ENCODE measurements around the gene SCN5A.

The SCN5A gene

DNA sequence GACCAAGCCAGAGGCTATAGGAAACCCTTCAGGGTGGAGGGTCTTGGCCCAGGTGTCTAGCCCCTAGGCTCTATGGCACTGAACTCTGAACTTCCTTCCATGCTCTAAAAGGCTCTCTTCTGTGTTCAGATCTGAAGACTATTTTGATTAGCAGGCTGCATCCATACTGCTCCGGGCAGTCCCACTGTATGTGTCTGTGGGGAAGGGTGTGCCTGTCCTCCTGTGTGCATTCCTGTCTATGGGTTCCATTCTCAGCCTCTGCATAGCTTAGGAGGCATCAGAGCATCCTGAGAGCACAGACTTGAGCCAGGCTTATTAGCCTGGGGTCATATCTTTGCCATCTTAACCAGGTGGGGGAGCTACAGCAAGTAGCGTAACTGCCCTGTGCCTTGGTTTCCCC lies 115.3 kb downstream of the SCN5A start:
- DNase-seq, result no peak

DNA sequence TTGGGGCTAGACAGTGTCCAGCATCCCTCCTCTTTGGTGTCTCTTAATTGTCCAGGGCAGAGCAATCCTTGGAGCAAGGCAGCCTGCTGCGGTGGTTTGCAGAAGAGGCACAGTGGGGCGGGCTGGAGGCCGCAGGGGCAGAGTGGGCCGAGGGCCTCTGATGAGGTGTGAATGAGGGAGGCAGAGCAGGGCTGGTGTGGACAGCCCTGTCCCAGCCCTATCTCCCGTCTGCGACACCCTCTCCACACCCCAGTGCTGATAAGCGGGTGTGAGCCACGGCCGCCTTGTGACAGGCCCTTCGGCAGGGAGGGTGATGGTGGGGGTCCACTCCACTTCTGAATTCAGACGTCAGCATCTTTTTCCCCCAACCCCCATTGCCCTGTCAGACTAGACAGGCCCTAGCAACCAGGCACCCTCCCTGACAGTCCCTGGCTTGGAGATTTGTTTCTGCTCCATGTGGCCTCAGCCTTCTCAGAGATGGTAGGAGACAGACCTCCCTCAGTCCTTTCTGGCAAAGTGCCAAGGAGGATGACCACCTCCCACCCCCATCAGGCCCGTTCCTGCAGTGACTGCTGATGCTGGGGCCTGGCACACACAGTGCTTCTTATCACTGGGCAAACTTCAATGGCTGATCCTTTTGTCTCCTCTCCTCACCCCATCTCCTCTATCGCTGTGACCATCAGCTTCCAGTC lies 116.1 kb downstream of the SCN5A start:
- no peak for DNase-seq

DNA sequence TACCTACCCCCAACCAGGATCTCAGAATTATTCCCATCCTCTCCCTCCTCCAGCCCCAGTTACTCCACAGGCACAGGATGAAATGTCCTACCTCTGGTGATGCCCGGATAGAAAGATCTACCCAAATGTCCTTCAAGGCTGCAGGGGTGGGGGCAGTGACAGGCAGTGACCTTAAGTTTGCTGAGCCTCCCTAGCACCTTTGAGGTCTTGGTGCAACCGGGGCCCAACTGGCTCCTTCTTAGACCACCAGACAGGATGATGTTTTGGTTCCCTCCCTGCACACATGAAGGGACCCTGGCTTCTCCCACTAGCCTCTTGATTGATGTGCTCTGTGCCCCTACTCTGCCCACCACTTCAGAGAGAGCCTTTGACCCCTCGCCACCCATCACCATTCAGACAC lies 117.0 kb downstream of the SCN5A start:
- no peak for DNase-seq

DNA sequence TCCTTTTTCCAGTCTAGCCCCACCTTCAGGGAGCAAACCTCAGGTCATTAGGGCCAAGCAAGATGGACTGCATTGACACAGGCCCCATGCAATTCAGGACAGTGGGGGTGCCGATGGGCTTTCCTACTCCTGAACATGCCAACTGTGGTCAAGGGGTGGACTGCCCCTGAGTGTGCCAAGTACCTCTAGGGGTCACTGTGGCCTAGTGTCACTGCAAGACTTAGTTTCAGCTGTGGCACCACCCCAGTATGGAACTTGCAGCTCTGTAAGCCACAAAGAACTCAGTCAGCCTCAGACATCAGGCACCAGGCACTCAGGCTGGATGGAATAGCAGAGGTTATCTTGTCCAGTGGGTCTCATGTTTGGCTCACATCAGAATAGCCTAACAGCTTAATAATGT lies 121.0 kb downstream of the SCN5A start:
- no peak for DNase-seq

- DNase-seq, result no peak
Observed at GRCh38 chr3:38526792-38527191, 122.7 kb downstream of the SCN5A start.

DNA sequence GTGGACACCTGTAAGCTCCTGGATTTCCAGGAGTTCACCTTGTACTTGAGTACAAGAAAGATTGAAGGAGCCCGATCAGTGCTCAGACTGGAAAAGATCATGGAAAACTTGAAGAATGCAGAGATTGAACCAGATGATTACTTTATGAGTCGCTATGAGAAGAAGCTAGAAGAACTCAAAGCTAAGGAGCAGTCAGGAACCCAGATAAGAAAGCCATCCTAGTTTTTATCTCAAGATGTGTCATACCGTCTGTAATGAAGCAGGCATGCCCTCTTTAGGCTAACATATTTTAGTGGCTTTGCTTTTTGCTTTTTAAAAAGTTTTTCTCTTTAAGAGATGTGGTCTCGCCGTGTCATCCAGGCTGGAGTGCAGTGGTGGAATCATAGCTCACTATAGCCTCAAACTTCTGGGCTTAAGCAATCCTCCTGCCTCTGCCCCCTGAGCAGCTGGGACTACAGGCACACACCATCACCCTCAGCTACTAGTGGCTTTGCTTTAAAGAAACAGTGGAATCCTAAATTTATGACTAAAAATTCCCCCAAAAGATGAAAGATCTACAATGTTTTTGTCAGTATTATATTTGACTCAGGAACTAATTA lies 125.2 kb downstream of the SCN5A start:
- no peak for DNase-seq

DNA sequence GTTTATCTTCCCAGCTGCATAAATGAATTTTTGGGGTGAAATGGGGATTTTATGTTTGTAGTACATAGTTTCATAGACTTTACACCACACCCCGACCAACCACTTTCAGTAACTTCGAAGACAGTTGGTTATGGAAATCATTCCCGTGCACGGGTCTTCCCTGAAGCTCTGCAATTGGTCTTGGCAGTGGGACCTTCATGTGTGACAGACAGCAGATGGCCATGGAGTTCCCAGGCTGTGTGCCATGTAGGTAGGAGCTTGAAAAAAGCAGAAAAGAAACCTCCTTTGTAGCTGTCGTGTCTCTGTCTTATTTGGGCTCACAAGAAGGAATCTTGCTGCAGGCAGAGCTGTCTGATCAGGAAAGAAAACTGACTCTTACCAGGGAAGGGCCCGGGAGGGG lies 127.5 kb downstream of the SCN5A start:
- DNase-seq, result no peak

DNA sequence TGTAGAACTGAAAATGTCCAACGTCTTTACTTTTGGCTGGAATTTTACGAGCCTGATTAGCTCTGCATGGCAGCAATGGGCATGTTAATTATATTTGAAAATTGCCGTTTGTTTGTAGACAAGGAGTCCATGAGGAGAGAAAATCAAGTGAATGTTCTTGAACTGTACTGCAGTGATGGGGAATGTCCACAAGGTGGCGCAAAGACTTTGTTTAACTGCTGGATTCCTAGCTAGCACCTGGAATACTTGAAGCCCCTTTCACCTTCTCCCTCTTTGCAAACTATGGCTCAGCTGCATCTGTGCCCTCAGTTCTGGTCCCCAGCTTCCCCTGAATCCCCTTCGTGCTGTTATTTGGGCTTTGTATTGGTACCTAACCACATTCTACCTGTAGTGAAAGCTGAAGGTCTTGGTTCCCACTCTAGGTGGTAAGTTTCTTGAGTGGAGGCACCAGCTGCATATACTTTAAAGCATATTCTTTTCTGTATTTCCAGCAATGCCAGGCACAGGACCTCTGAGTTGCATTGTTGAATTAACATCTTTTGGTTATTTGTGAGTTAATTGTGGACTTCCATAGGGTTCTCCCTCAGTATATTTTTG lies 128.0 kb downstream of the SCN5A start:
- no peak for DNase-seq

DNA sequence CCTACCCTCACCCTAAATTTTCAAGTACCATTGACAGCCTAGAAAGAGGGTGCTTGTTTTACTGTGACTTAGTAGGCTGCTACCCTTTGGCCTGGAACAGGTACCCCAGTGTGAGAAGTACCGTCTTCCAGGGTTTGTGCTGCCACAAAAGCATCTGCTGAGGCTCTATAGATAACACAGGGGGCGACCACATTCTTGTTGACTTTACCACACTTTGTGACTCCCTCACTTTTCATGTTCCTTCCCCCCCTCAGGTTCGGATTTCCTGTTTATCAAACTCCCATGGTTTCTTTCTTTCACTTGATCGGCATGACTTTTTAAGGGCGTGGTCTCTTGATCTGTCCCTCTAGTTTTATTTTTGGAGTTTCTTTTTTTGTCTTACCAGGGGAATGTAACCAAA lies 129.8 kb downstream of the SCN5A start:
- DNase-seq, result no peak

DNA sequence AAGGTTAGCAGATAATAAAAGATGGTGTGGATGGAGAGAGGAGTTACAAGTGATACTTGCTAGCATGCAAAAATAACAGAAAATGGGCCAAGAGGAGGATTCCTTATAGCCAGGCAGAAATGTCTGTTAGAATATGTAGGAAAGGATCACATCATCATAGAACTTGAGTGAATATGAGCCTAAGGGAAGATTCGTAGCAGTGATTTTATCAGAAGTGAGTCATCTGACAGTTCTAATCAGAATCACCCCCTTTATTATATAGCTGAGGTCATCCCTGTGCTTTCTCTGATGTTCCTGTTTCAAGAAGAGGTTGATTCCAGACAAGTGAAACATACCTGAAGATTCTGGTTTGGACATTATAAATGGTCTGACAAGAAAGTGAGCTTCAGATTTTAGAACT lies 130.5 kb downstream of the SCN5A start:
- DNase-seq, result no peak

GRCh38 chr3:38516669-38517068 lies 132.8 kb downstream of the SCN5A start:
- no peak for DNase-seq

GRCh38 chr3:38515367-38515766 lies 134.1 kb downstream of the SCN5A start:
- no peak for DNase-seq

DNA sequence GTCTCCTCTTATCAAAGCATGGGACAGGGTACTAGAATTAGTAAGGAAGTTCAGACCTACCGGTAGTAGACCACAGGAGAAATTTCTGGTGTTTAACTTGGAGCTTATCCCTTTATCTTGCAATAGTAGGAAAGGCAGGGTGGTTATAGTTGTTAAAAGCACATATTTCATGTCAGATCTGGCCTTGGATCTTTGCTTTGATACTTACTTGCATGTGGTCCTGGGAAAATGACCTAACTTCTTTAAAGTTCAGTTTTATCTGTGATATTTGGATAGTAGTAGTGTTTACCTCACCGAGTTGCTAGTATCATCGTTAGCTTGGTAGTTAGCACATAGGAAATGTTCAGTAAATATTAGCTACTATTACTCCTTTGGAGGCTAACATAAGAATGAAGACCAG lies 137.9 kb downstream of the SCN5A start:
- no peak for DNase-seq

DNA sequence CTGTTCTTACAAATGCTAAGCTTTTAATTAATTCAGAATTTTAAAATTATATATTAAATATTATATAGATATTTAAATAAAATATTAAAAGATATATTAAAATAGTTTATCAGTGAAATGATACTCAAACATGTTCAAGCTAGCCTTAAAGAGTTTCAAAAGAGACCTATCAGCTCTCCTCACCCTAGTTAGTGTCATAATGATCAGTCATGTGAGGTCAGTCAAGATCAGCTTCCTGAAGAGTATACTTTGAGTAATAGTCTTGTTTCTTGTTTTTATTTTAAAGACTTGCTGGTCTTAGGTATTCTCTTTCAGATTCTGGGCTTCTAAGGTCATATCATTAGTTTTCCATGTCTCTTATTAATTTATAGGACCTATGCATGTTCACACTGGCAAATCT lies 138.9 kb downstream of the SCN5A start:
- DNase-seq, result no peak

DNA sequence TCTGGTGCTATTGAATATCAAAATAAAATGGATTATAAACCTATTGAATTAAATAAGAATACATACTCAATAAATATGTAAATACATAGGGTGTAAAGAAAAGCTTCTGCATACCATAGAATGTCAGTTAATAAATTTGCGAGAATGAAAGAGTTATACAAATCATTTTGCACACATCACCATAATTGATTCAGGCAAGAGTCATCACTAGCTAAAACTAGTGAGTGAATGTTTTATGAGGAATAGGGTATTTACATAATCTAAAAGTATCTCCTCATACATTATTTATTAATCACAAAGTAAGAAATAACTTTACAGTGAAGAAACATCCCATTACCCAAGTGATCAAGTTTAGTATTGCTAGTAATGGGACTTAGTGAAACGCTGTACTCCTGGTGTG lies 139.8 kb downstream of the SCN5A start:
- DNase-seq, result no peak

DNA sequence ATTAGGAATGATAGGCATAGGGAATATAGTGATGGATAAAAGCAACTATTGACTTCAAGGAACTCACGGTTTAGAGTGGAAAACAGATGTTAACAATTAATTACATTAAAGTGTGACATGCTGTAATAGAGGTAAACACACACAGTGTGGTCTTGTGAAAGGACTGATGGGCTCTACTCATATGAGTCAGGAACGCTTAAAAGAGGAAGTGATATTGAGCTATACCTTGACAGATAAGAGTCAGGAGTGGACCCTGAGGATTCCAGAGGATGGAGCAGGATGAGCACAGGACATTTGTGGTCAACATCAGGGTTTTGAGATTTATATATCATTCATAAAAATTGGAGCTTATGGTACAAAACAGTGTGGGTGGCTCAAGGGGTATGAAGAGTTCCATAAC lies 142.4 kb downstream of the SCN5A start:
- DNase-seq, result no peak

DNA sequence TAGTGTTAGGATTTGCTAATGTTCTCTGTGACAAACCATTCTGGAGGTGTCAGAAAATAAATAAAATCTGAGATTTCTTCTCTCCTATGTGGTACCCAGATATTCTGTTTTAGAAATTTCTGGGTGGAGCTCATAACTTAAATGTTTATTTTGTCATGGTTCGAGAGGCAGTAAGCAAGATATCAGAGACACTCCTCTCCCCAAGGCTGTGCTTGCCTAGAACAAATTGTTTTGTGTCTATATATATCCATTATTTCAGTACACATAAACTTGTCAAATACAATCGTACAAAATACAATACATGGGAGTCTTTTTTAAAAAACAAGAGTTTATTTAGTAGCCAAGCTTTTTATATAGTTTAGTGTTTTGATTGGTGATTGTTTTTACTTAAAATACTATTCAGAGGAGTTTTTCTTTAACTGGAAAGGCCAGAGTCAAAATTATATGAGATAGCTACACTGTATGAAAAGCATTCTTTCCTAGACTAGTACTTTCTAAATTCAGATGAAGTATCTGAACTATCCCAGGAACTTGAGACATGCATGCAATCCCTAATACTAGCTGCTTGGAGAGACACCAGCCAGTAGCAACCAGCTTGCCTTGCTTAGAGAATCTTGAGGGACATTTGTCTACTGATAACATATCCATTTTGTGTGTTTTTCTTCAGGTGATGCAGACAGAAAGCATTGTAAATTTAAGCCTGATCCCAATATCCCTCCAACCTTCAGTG lies 148.6 kb downstream of the SCN5A start:
- no peak for DNase-seq
